ENCODE measurements around the gene YJU2. TPM values are rescaled to one million over a fixed set of nuclear protein-coding genes. Genes with fewer than 3 reads are reported as not detected.

Gene YJU2
- total and polyA plus RNA-seq, 2 of the 13 experiments (the other 11 are each of a cell fraction or from before 2014, with no cell fraction given), result 9.3 to 17.9 TPM

GRCh38 chr19:4210166-4210731 lies 36.6 kb upstream of the YJU2 start:
- TF ChIP-seq MAFG (CRISPR knock-in tag; IDR thresholded peaks at IDR 0.05) (no peak), ZMYM3 (CRISPR knock-in tag; IDR thresholded peaks at IDR 0.05) (0 out of 2 replicates have a peak, but pooled peaks have one; percentile 29), NFRKB (IDR thresholded peaks at IDR 0.05) (no peak)
- peaks cover 22% of the 10 kb centered on the region for H3K4me1 ChIP-seq (ENCODE audit: insufficient read depth, low read length)
- H3K9ac ChIP-seq (ENCODE audit: insufficient read depth, low read depth, low read length), result no peak overlapping the region
- FAIRE-seq, result no peak
- H3K27me3 ChIP-seq (ENCODE audit: control insufficient read depth in 1 of 2, insufficient read depth in 2 of 2, low read length in 2 of 2), result peaks cover 0 to 19% of the 10 kb centered on the region in 2 experiments; a peak in 3 of 5 replicates
- DNase-seq (ENCODE audit: low spot score), result no peak
- CTCF ChIA-PET (ENCODE audit: low intra/inter-chr PET ratio, low total read pairs), result no interaction called here
- intact Hi-C loops (cut with micrococcal nuclease; ENCODE audit: unreplicated experiment), result no loop called here
- no peak overlapping the region for H3K4me3 ChIP-seq (replicated peaks in 1 of 3; ENCODE audit: insufficient read depth in 1 of 3, low read depth in 2 of 3, low read length in 3 of 3)
- H3K4me2 ChIP-seq (ENCODE audit: low read depth, low read length), result no peak overlapping the region
- 34% methylated on average over 10 of the region's 15 CpGs for WGBS (ENCODE audit: low lambda C conversion rate)
- H3K27ac ChIP-seq (ENCODE audit: extremely low read length, insufficient read depth, low read length), result no peak overlapping the region
- H2AFZ ChIP-seq (ENCODE audit: low read length), result no peak overlapping the region
- POLR2A ChIA-PET, result no interaction called here
- no TSS peak for BruUV-seq (replicated peaks)
- H4K20me1 ChIP-seq (ENCODE audit: insufficient read depth, low read length), result no peaks in the 10 kb centered on the region
- H3K79me2 ChIP-seq (ENCODE audit: insufficient read depth, low read length), result no peaks in the 10 kb centered on the region
- H3K36me3 ChIP-seq (replicated peaks in 1 of 2; ENCODE audit: control insufficient read depth in 1 of 2, insufficient read depth in 2 of 2, low read length in 2 of 2), result no peaks in the 10 kb centered on the region
- no peaks in the 10 kb centered on the region for H3K9me3 ChIP-seq (ENCODE audit: low read length)
- ATAC-seq, result no peak
- in situ Hi-C loops (cut with HindIII; ENCODE audit: extremely low pct_ligation_motif_present, low pct_unique_long_range_greater_than_20kb), result loop anchor here (25.0 kb wide), 1 partner anchor 348 kb away; the partner anchor contains the start of gene ZFR2

DNA sequence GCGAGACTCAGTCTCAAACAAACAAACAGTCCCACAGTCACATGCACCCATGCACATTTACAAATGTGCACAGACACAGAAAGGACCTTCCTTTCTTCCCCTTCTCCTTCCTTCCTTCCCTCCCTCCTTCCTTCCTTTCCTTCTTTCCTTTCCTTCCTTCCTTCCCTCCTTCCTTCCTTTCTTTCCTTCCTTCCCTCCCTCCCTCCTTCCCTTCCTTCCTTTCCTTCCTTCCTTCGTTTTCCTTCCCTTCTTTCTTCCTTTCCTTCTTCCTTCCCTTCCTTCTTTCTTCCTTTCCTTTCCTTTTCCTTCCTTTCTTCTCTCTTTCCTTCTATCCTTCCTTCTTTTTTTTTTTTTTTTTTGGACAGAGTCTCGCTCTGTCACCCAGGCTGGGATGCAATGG lies 33.8 kb upstream of the YJU2 start:
- H2AFZ ChIP-seq (ENCODE audit: low read length), result no peak overlapping the region
- DNase-seq (ENCODE audit: low spot score) (no peak), ATAC-seq (no peak), FAIRE-seq (no peak)
- H3K4me3 ChIP-seq (replicated peaks in 1 of 3; ENCODE audit: insufficient read depth in 1 of 3, low read depth in 2 of 3, low read length in 3 of 3), result no peak overlapping the region
- no peak overlapping the region for H3K27ac ChIP-seq (ENCODE audit: extremely low read length, insufficient read depth, low read length)
- H3K9ac ChIP-seq (ENCODE audit: insufficient read depth, low read depth, low read length), result no peak overlapping the region
- 41% methylated on average over 3 of the region's 3 CpGs for WGBS (ENCODE audit: low lambda C conversion rate)
- H3K27me3 ChIP-seq (ENCODE audit: control insufficient read depth in 1 of 2, insufficient read depth in 2 of 2, low read length in 2 of 2), result peaks cover 0 to 19% of the 10 kb centered on the region in 2 experiments; a peak in 4 of 5 replicates
- intact Hi-C loops (cut with micrococcal nuclease; ENCODE audit: unreplicated experiment) (no loop called here), in situ Hi-C loops (cut with HindIII; ENCODE audit: extremely low pct_ligation_motif_present, low pct_unique_long_range_greater_than_20kb) (loop anchor here (25.0 kb wide), 1 partner anchor 351 kb away; the partner anchor contains the start of gene ZFR2)
- peaks cover 23% of the 10 kb centered on the region for H3K4me1 ChIP-seq (ENCODE audit: insufficient read depth, low read length)
- BruUV-seq (replicated peaks), result no TSS peak
- ChIA-PET CTCF (ENCODE audit: low intra/inter-chr PET ratio, low total read pairs) (no interaction called here), POLR2A (no interaction called here)
- no peaks in the 10 kb centered on the region for H3K79me2 ChIP-seq (ENCODE audit: insufficient read depth, low read length)
- H4K20me1 ChIP-seq (ENCODE audit: insufficient read depth, low read length), result no peaks in the 10 kb centered on the region
- H3K9me3 ChIP-seq (ENCODE audit: low read length), result no peaks in the 10 kb centered on the region
- no peak overlapping the region for H3K4me2 ChIP-seq (ENCODE audit: low read depth, low read length)
- no peaks in the 10 kb centered on the region for H3K36me3 ChIP-seq (replicated peaks in 1 of 2; ENCODE audit: control insufficient read depth in 1 of 2, insufficient read depth in 2 of 2, low read length in 2 of 2)
- TF ChIP-seq NFYC (CRISPR knock-in tag; IDR thresholded peaks at IDR 0.05) (no peak), SAFB2 (CRISPR knock-in tag; IDR thresholded peaks at IDR 0.05; ENCODE audit: borderline replicate concordance, low read depth) (no peak), AGO2 (optimal IDR thresholded peaks at IDR 0.05; ENCODE audit: low read depth, low read length) (no peak), NR2F1 (CRISPR knock-in tag; IDR thresholded peaks at IDR 0.05) (no peak), ZKSCAN8 (CRISPR knock-in tag; IDR thresholded peaks at IDR 0.05; ENCODE audit: borderline replicate concordance) (no peak), KLF15 (CRISPR knock-in tag; IDR thresholded peaks at IDR 0.05; ENCODE audit: borderline replicate concordance) (no peak), RBM22 (optimal IDR thresholded peaks at IDR 0.05; ENCODE audit: low read length) (no peak), WIZ (CRISPR knock-in tag; IDR thresholded peaks at IDR 0.05) (no peak), ZNF501 (CRISPR knock-in tag; IDR thresholded peaks at IDR 0.05) (no peak), ZNF234 (CRISPR knock-in tag; conservative IDR thresholded peaks at IDR 0.05) (no peak), NFE2L1 (CRISPR knock-in tag; IDR thresholded peaks at IDR 0.05; ENCODE audit: borderline replicate concordance) (no peak), RBM39 (IDR thresholded peaks at IDR 0.05; ENCODE audit: low read depth, low read length, poor library complexity, severe bottlenecking) (no peak)
- TF ChIP-seq, protein P1, sequence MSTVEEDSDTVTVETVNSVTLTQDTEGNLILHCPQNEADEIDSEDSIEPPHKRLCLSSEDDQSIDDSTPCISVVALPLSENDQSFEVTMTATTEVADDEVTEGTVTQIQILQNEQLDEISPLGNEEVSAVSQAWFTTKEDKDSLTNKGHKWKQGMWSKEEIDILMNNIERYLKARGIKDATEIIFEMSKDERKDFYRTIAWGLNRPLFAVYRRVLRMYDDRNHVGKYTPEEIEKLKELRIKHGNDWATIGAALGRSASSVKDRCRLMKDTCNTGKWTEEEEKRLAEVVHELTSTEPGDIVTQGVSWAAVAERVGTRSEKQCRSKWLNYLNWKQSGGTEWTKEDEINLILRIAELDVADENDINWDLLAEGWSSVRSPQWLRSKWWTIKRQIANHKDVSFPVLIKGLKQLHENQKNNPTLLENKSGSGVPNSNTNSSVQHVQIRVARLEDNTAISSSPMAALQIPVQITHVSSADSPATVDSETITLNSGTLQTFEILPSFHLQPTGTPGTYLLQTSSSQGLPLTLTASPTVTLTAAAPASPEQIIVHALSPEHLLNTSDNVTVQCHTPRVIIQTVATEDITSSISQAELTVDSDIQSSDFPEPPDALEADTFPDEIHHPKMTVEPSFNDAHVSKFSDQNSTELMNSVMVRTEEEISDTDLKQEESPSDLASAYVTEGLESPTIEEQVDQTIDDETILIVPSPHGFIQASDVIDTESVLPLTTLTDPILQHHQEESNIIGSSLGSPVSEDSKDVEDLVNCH (CRISPR knock-in tag; IDR thresholded peaks at IDR 0.05), result no peak
- TF ChIP-seq, protein P2, sequence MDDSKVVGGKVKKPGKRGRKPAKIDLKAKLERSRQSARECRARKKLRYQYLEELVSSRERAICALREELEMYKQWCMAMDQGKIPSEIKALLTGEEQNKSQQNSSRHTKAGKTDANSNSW (CRISPR knock-in tag; IDR thresholded peaks at IDR 0.05; ENCODE audit: borderline replicate concordance), result no peak
